ENCODE results near the gene PI4K2B. TPM values are rescaled to one million over a fixed set of nuclear protein-coding genes. Genes with fewer than 3 reads are reported as not detected.

The PI4K2B gene
- total and polyA plus RNA-seq, 2 experiments from 2014 or later = 6.7 to 21.4 TPM

DNA sequence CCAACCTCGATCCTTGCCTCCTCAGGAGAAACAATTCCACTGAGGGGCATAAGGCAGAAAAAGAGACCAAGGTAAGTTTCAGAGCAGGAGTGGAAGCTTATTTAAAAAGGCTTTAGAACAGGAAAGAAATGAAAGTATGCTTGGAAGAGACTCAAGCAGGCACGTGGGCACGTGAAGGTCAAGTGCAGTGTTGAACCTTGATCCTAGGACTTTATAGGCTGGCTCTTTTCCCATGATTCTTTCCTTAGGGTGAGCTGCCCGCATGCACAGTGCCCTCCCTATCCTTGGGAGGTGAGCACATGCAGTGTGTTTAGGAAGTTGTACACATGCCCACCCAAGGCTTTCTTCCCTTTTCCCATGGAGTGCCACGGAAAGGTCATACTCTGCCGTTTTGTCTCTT, 4.0 kb upstream of the PI4K2B start:
- no peaks in the 10 kb centered on the region for H4K20me1 ChIP-seq (replicated peaks; ENCODE audit: insufficient read depth)
- ATAC-seq (no peak), DNase-seq (ENCODE audit: low spot score) (no peak)
- H2AFZ ChIP-seq = no peak overlapping the region
- Mint-ChIP-seq H3K4me3 (no peak overlapping the region), H3K27ac (no peak overlapping the region), H3K36me3 (ENCODE audit: low read depth) (peaks cover 45% of the 10 kb centered on the region), H3K4me1 (peaks cover under 1% of the 10 kb centered on the region; the same call in 2 of the 3 replicates), H3K27me3 (ENCODE audit: insufficient read depth, low read depth, poor library complexity) (peaks cover 7% of the 10 kb centered on the region), H3K9me3 (peaks cover 57% of the 10 kb centered on the region)
- peaks cover 13% of the 10 kb centered on the region for H3K27me3 ChIP-seq (ENCODE audit: insufficient read depth)
- peaks cover 1% of the 10 kb centered on the region; the same call in 1 of the 2 replicates for H3K4me1 ChIP-seq (ENCODE audit: insufficient read depth)
- peaks cover 13% of the 10 kb centered on the region for H3K9me2 ChIP-seq (ENCODE audit: insufficient read depth)
- H3K27ac ChIP-seq (ENCODE audit: low read depth) = no peak overlapping the region
- peaks cover 10% of the 10 kb centered on the region for H3K36me3 ChIP-seq (ENCODE audit: insufficient read depth)
- H3K4me3 ChIP-seq = no peak overlapping the region
- TF ChIP-seq, protein P1, sequence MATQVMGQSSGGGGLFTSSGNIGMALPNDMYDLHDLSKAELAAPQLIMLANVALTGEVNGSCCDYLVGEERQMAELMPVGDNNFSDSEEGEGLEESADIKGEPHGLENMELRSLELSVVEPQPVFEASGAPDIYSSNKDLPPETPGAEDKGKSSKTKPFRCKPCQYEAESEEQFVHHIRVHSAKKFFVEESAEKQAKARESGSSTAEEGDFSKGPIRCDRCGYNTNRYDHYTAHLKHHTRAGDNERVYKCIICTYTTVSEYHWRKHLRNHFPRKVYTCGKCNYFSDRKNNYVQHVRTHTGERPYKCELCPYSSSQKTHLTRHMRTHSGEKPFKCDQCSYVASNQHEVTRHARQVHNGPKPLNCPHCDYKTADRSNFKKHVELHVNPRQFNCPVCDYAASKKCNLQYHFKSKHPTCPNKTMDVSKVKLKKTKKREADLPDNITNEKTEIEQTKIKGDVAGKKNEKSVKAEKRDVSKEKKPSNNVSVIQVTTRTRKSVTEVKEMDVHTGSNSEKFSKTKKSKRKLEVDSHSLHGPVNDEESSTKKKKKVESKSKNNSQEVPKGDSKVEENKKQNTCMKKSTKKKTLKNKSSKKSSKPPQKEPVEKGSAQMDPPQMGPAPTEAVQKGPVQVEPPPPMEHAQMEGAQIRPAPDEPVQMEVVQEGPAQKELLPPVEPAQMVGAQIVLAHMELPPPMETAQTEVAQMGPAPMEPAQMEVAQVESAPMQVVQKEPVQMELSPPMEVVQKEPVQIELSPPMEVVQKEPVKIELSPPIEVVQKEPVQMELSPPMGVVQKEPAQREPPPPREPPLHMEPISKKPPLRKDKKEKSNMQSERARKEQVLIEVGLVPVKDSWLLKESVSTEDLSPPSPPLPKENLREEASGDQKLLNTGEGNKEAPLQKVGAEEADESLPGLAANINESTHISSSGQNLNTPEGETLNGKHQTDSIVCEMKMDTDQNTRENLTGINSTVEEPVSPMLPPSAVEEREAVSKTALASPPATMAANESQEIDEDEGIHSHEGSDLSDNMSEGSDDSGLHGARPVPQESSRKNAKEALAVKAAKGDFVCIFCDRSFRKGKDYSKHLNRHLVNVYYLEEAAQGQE (IDR thresholded peaks at IDR 0.05; ENCODE audit: unreplicated experiment) = no peak
- TF ChIP-seq, protein P2, sequence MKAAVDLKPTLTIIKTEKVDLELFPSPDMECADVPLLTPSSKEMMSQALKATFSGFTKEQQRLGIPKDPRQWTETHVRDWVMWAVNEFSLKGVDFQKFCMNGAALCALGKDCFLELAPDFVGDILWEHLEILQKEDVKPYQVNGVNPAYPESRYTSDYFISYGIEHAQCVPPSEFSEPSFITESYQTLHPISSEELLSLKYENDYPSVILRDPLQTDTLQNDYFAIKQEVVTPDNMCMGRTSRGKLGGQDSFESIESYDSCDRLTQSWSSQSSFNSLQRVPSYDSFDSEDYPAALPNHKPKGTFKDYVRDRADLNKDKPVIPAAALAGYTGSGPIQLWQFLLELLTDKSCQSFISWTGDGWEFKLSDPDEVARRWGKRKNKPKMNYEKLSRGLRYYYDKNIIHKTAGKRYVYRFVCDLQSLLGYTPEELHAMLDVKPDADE (IDR thresholded peaks at IDR 0.05) = no peak
- no peak for TF ChIP-seq NANOG (IDR thresholded peaks at IDR 0.05; ENCODE audit: borderline replicate concordance)
- TF ChIP-seq ZNF114 (CRISPR knock-in tag; IDR thresholded peaks at IDR 0.05) = no peak
- TF ChIP-seq, protein P3, sequence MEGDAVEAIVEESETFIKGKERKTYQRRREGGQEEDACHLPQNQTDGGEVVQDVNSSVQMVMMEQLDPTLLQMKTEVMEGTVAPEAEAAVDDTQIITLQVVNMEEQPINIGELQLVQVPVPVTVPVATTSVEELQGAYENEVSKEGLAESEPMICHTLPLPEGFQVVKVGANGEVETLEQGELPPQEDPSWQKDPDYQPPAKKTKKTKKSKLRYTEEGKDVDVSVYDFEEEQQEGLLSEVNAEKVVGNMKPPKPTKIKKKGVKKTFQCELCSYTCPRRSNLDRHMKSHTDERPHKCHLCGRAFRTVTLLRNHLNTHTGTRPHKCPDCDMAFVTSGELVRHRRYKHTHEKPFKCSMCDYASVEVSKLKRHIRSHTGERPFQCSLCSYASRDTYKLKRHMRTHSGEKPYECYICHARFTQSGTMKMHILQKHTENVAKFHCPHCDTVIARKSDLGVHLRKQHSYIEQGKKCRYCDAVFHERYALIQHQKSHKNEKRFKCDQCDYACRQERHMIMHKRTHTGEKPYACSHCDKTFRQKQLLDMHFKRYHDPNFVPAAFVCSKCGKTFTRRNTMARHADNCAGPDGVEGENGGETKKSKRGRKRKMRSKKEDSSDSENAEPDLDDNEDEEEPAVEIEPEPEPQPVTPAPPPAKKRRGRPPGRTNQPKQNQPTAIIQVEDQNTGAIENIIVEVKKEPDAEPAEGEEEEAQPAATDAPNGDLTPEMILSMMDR (conservative IDR thresholded peaks at IDR 0.05; ENCODE audit: low read depth in 2 of 2) = no peak
- no peak for TF ChIP-seq EZH2phosphoT487 (IDR thresholded peaks at IDR 0.05; ENCODE audit: unreplicated experiment)
- TF ChIP-seq CREB1 (CRISPR knock-in tag; IDR thresholded peaks at IDR 0.05; ENCODE audit: low read depth) = no peak
- no peak for TF ChIP-seq ZNF331 (CRISPR knock-in tag; IDR thresholded peaks at IDR 0.05; ENCODE audit: low read depth)
- TF ChIP-seq, protein P4, sequence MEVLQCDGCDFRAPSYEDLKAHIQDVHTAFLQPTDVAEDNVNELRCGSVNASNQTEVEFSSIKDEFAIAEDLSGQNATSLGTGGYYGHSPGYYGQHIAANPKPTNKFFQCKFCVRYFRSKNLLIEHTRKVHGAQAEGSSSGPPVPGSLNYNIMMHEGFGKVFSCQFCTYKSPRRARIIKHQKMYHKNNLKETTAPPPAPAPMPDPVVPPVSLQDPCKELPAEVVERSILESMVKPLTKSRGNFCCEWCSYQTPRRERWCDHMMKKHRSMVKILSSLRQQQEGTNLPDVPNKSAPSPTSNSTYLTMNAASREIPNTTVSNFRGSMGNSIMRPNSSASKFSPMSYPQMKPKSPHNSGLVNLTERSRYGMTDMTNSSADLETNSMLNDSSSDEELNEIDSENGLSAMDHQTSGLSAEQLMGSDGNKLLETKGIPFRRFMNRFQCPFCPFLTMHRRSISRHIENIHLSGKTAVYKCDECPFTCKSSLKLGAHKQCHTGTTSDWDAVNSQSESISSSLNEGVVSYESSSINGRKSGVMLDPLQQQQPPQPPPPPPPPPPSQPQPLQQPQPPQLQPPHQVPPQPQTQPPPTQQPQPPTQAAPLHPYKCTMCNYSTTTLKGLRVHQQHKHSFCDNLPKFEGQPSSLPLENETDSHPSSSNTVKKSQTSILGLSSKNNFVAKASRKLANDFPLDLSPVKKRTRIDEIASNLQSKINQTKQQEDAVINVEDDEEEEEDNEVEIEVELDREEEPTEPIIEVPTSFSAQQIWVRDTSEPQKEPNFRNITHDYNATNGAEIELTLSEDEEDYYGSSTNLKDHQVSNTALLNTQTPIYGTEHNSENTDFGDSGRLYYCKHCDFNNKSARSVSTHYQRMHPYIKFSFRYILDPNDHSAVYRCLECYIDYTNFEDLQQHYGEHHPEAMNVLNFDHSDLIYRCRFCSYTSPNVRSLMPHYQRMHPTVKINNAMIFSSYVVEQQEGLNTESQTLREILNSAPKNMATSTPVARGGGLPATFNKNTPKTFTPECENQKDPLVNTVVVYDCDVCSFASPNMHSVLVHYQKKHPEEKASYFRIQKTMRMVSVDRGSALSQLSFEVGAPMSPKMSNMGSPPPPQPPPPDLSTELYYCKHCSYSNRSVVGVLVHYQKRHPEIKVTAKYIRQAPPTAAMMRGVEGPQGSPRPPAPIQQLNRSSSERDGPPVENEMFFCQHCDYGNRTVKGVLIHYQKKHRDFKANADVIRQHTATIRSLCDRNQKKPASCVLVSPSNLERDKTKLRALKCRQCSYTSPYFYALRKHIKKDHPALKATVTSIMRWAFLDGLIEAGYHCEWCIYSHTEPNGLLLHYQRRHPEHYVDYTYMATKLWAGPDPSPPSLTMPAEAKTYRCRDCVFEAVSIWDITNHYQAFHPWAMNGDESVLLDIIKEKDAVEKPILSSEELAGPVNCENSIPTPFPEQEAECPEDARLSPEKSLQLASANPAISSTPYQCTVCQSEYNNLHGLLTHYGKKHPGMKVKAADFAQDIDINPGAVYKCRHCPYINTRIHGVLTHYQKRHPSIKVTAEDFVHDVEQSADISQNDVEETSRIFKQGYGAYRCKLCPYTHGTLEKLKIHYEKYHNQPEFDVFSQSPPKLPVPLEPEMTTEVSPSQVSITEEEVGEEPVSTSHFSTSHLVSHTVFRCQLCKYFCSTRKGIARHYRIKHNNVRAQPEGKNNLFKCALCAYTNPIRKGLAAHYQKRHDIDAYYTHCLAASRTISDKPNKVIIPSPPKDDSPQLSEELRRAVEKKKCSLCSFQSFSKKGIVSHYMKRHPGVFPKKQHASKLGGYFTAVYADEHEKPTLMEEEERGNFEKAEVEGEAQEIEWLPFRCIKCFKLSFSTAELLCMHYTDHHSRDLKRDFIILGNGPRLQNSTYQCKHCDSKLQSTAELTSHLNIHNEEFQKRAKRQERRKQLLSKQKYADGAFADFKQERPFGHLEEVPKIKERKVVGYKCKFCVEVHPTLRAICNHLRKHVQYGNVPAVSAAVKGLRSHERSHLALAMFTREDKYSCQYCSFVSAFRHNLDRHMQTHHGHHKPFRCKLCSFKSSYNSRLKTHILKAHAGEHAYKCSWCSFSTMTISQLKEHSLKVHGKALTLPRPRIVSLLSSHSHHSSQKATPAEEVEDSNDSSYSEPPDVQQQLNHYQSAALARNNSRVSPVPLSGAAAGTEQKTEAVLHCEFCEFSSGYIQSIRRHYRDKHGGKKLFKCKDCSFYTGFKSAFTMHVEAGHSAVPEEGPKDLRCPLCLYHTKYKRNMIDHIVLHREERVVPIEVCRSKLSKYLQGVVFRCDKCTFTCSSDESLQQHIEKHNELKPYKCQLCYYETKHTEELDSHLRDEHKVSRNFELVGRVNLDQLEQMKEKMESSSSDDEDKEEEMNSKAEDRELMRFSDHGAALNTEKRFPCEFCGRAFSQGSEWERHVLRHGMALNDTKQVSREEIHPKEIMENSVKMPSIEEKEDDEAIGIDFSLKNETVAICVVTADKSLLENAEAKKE (CRISPR knock-in tag; IDR thresholded peaks at IDR 0.05) = no peak
- no peak for TF ChIP-seq EZH2 (IDR thresholded peaks at IDR 0.05; ENCODE audit: low read depth, unreplicated experiment)
- TF ChIP-seq STAT1 (IDR thresholded peaks at IDR 0.05; ENCODE audit: unreplicated experiment) = no peak
- H3F3A ChIP-seq (replicated peaks; ENCODE audit: low read depth) = peaks cover 5% of the 10 kb centered on the region; the same call in 1 of the 2 replicates
- H3K79me2 ChIP-seq (replicated peaks; ENCODE audit: insufficient read depth) = peaks cover 2% of the 10 kb centered on the region; the same call in 1 of the 2 replicates
- H3K4me2 ChIP-seq = no peak overlapping the region
